Right lobe of liver (tissue), 4 donors: ENCODE measurements around the gene TLE2.

Experiments
- CTCF ChIP-seq, 4 donors: fragments of 200-600 bp in 3 of 4; fragments of 450-650 bp in 1 of 4; IDR thresholded peaks; one replicate each; pipeline versions ENCODE4 v1.5.1 to v1.8.0; 2016 to 2022; ENCODE audit warnings: antibody characterized with exemption in 4 of 4, mild to moderate bottlenecking in 2 of 4
- POLR2A ChIP-seq: fragments of 450-650 bp; IDR thresholded peaks from one replicate; pipeline ENCODE4 v1.6.1; 2017; ENCODE audit warnings: antibody characterized with exemption, mild to moderate bottlenecking
- donor health status: DM: no; HTN: no; CAD: no.
- donor health status: DM: no; HTN: no; CAD: no.
- donor health status: DM: no; HTN: yes; CAD: no.

GRCh38 chr19:2978166-2978767, 50.8 kb downstream of the TLE2 start:
- no peak for TF ChIP-seq CTCF (IDR thresholded peaks at IDR 0.05)
- no peak for TF ChIP-seq POLR2A
